ENCODE results near the gene DECR2. TPM values are rescaled to one million over a fixed set of nuclear protein-coding genes. Genes with fewer than 3 reads are reported as not detected.
A peak's percentile ranks its signal among the peaks of the same experiment; 100 is the strongest.

The DECR2 gene
- total and polyA plus RNA-seq, 2 of the 13 experiments (the other 11 are each of a cell fraction or from before 2014, with no cell fraction given): 36.3 to 44.6 TPM

DNA sequence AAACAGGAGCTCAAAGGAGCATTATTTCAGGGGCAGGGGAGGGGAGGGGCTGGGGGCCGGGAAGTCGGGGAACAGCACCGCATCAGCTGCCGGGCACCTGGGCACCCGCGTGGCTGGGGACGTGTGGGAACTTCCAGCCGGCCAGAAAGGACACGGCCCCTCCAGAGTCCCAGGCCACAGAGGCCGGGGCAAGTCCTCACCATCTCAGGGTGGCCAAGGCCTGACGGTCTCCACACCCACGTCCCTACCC, 21.0 kb upstream of the DECR2 start (continued):
- TF ChIP-seq, protein P1, sequence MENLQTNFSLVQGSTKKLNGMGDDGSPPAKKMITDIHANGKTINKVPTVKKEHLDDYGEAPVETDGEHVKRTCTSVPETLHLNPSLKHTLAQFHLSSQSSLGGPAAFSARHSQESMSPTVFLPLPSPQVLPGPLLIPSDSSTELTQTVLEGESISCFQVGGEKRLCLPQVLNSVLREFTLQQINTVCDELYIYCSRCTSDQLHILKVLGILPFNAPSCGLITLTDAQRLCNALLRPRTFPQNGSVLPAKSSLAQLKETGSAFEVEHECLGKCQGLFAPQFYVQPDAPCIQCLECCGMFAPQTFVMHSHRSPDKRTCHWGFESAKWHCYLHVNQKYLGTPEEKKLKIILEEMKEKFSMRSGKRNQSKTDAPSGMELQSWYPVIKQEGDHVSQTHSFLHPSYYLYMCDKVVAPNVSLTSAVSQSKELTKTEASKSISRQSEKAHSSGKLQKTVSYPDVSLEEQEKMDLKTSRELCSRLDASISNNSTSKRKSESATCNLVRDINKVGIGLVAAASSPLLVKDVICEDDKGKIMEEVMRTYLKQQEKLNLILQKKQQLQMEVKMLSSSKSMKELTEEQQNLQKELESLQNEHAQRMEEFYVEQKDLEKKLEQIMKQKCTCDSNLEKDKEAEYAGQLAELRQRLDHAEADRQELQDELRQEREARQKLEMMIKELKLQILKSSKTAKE (CRISPR knock-in tag; IDR thresholded peaks at IDR 0.05; ENCODE audit: borderline replicate concordance): no peak
- TF ChIP-seq HNRNPK (IDR thresholded peaks at IDR 0.05; ENCODE audit: low read depth, low read length, poor library complexity, severe bottlenecking): peak; percentile 0

DNA sequence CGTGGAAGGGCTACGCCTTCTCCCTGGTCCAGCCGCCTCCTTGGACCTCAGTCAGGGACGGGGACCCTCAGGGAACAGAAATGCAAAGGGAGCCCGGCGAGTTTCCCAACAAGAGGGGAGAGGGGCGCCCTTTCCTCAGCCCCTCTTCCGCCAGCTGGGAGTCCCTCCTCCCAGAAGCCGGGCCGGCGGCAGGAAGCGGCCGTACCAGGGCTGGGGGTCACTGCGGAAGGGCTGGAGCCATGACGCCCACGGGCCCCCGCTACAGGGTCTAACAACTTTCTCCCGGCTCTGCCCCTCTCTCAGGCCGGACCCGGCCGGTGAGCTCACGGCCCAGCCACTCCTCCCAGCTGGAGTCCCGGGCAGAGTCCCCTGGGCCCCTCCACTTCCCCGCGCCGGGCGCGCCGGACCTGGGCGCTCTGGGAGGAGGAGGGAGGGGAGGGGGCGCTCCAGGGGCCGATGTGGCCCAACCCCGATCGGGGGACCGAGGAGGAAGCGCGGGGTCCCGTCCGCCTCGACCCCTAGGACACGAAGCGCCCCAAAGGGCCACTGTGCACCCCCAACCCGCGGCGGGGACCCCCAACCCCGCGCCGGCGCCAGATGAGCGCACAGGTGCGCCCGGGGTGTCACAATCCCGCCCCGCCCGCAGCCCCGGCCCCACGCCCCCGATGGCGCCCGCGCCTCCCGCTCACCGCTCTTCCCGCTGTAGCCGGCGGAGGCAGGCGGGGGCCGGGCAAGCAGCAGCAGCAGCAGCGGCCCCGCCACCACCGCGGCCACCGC, 20.5 kb upstream of the DECR2 start:
- no TSS peak for BruUV-seq (replicated peaks)
- no CpG with 5 or more reads among the region's 73 CpGs for WGBS (ENCODE audit: low lambda C conversion rate)
- intact Hi-C loops (cut with micrococcal nuclease; ENCODE audit: unreplicated experiment): no loop called here
- Histone ChIP-seq H3K36me3 (replicated peaks in 1 of 2; ENCODE audit: control insufficient read depth in 1 of 2, insufficient read depth in 2 of 2, low read length in 2 of 2) (peaks cover 4 to 9% of the 10 kb centered on the region in 2 experiments; a peak in 2 of 5 replicates), H2AFZ (ENCODE audit: low read length) (no peak overlapping the region), H3K4me1 (ENCODE audit: insufficient read depth, low read length) (peaks cover 38% of the 10 kb centered on the region), H3K9ac (ENCODE audit: insufficient read depth, low read depth, low read length) (peak overlapping the region; percentile 81), H4K20me1 (ENCODE audit: insufficient read depth, low read length) (no peaks in the 10 kb centered on the region), H3K27ac (ENCODE audit: extremely low read length, insufficient read depth, low read length) (peak overlapping the region; percentile 68), H3K79me2 (ENCODE audit: insufficient read depth, low read length) (peaks cover 16% of the 10 kb centered on the region), H3K4me2 (ENCODE audit: low read depth, low read length) (peak overlapping the region; percentile 88), H3K9me3 (ENCODE audit: low read length) (no peaks in the 10 kb centered on the region), H3K4me3 (replicated peaks in 1 of 3; ENCODE audit: insufficient read depth in 1 of 3, low read depth in 2 of 3, low read length in 3 of 3) (peak overlapping the region; percentile 85 to 94 (median 93)), H3K27me3 (ENCODE audit: control insufficient read depth in 1 of 2, insufficient read depth in 2 of 2, low read length in 2 of 2) (no peaks in the 10 kb centered on the region)
- FAIRE-seq (no peak), DNase-seq (ENCODE audit: low spot score) (no peak), ATAC-seq (peak; percentile 76)
- POLR2A ChIA-PET: interaction anchor here (0.8 to 5.9 kb wide), 8 partner anchors 11 to 121 kb away, joined by 3 to 27 read pairs (median 4); partner anchors contain the start of genes AXIN1, DECR2 and MRPL28
- CTCF ChIA-PET (ENCODE audit: low intra/inter-chr PET ratio, low total read pairs): no interaction called here
- in situ Hi-C loops (cut with HindIII; ENCODE audit: extremely low pct_ligation_motif_present, low pct_unique_long_range_greater_than_20kb): no loop called here
- TF ChIP-seq AHR (CRISPR knock-in tag; IDR thresholded peaks at IDR 0.05) (no peak), ZNF615 (CRISPR knock-in tag; IDR thresholded peaks at IDR 0.05; ENCODE audit: borderline replicate concordance) (no peak), SP5 (CRISPR knock-in tag; IDR thresholded peaks at IDR 0.05; ENCODE audit: borderline replicate concordance, low read depth) (no peak), SP2 (CRISPR knock-in tag; IDR thresholded peaks at IDR 0.05) (no peak), XBP1 (CRISPR knock-in tag; IDR thresholded peaks at IDR 0.05) (no peak), ZNF644 (CRISPR knock-in tag; IDR thresholded peaks at IDR 0.05; ENCODE audit: low read depth) (no peak), ZNF501 (CRISPR knock-in tag; IDR thresholded peaks at IDR 0.05) (peak; percentile 39), HNRNPL (IDR thresholded peaks at IDR 0.05; ENCODE audit: low read depth, low read length) (0 out of 2 replicates have a peak, but pooled peaks have one; percentile 34), PHF21A (CRISPR knock-in tag; IDR thresholded peaks at IDR 0.05) (peak; percentile 28; the same call in 1 of the 2 replicates), SNAI1 (CRISPR knock-in tag; IDR thresholded peaks at IDR 0.05; ENCODE audit: borderline replicate concordance) (no peak), ZNF549 (CRISPR knock-in tag; IDR thresholded peaks at IDR 0.05) (no peak), SP4 (CRISPR knock-in tag; IDR thresholded peaks at IDR 0.05) (no peak; the same call in none of the 2 replicates), ZNF121 (CRISPR knock-in tag; IDR thresholded peaks at IDR 0.05) (no peak)
- TF ChIP-seq, protein P2, sequence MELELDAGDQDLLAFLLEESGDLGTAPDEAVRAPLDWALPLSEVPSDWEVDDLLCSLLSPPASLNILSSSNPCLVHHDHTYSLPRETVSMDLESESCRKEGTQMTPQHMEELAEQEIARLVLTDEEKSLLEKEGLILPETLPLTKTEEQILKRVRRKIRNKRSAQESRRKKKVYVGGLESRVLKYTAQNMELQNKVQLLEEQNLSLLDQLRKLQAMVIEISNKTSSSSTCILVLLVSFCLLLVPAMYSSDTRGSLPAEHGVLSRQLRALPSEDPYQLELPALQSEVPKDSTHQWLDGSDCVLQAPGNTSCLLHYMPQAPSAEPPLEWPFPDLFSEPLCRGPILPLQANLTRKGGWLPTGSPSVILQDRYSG (CRISPR knock-in tag; IDR thresholded peaks at IDR 0.05): no peak
- TF ChIP-seq, protein P3, sequence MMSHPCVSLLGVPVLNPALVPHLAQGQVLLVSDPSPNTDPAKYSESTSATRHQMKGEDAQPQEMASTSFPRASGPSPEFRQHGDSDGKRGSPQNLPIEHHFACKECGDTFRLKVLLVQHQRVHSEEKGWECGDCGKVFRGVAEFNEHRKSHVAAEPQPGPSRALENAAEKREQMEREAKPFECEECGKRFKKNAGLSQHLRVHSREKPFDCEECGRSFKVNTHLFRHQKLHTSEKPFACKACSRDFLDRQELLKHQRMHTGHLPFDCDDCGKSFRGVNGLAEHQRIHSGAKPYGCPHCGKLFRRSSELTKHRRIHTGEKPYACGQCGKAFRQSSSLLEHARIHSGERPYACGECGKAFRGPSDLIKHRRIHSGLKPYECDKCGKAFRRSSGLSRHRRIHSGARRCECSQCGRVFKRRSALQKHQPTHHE (CRISPR knock-in tag; IDR thresholded peaks at IDR 0.05; ENCODE audit: borderline replicate concordance): no peak
- TF ChIP-seq, protein P4, sequence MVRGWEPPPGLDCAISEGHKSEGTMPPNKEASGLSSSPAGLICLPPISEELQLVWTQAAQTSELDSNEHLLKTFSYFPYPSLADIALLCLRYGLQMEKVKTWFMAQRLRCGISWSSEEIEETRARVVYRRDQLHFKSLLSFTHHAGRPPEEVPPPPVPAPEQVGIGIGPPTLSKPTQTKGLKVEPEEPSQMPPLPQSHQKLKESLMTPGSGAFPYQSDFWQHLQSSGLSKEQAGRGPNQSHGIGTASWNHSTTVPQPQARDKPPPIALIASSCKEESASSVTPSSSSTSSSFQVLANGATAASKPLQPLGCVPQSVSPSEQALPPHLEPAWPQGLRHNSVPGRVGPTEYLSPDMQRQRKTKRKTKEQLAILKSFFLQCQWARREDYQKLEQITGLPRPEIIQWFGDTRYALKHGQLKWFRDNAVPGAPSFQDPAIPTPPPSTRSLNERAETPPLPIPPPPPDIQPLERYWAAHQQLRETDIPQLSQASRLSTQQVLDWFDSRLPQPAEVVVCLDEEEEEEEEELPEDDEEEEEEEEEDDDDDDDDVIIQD (CRISPR knock-in tag; IDR thresholded peaks at IDR 0.05; ENCODE audit: low read depth): no peak

Measured in HepG2 (cell line).